ENCODE results near the gene IFT80. TPM values are rescaled to one million over a fixed set of nuclear protein-coding genes. Genes with fewer than 3 reads are reported as not detected.

The IFT80 gene
- total RNA-seq, 2 donors from 2014 or later, result 16.1 to 43.3 TPM

DNA sequence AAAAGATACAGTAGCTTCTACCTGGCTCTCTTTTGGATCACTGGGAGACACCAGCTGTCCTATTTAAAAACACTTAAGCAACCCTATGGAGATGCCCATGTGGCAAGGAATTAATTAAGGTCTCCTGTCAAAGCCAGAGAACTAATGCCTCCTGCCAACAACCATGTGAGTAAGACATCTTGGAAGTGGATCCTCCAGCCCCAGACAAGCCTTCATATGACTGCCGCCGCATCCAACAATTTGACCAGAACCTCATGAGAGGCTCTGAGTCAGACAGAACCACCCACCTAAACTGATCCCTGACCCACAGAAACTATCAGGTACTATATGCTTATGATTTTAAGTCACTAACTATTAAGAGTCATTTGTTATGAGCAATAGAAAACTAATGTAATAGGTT lies 22.3 kb downstream of the IFT80 start:
- TF ChIP-seq POLR2AphosphoS5 (IDR thresholded peaks at IDR 0.05), result no peak
- TF ChIP-seq POLR2A (IDR thresholded peaks at IDR 0.05), result no peak
- TF ChIP-seq, protein P1, sequence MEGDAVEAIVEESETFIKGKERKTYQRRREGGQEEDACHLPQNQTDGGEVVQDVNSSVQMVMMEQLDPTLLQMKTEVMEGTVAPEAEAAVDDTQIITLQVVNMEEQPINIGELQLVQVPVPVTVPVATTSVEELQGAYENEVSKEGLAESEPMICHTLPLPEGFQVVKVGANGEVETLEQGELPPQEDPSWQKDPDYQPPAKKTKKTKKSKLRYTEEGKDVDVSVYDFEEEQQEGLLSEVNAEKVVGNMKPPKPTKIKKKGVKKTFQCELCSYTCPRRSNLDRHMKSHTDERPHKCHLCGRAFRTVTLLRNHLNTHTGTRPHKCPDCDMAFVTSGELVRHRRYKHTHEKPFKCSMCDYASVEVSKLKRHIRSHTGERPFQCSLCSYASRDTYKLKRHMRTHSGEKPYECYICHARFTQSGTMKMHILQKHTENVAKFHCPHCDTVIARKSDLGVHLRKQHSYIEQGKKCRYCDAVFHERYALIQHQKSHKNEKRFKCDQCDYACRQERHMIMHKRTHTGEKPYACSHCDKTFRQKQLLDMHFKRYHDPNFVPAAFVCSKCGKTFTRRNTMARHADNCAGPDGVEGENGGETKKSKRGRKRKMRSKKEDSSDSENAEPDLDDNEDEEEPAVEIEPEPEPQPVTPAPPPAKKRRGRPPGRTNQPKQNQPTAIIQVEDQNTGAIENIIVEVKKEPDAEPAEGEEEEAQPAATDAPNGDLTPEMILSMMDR (IDR thresholded peaks at IDR 0.05), result no peak
- H3K27ac ChIP-seq, result no peak overlapping the region
- no peaks in the 10 kb centered on the region for H3K36me3 ChIP-seq
- intact Hi-C loops (cut with DNase I), result no loop called here
- H3K27me3 ChIP-seq (replicated peaks; ENCODE audit: insufficient read depth), result no peaks in the 10 kb centered on the region
- H3K4me3 ChIP-seq, result no peak overlapping the region
- no peak for DNase-seq (ENCODE audit: low spot score)
- H3K9me3 ChIP-seq, result no peaks in the 10 kb centered on the region
- WGBS, result 94% methylated on average over 2 of the region's 2 CpGs
- no peaks in the 10 kb centered on the region for H3K4me1 ChIP-seq (replicated peaks)

DNA sequence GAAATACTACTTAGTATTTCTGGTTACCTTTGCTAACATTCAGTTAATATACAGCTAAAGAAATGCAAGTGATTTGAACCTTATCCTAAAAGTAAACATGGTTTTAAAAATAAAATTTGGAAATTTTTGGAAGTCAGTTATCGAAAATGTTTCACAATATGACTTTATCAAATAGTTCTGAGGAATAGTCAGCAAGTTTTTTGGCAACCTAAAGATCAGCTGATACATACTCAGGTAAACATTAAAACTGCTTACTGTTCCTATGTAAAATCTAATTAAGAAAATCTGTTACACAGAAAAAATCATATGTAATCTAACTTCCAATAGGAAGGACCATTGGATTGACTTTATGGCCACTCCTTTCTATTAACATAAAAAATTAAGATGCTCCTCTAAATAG lies 24.1 kb downstream of the IFT80 start:
- TF ChIP-seq POLR2A (IDR thresholded peaks at IDR 0.05) (no peak), POLR2AphosphoS5 (IDR thresholded peaks at IDR 0.05) (no peak)
- TF ChIP-seq, protein P1 (IDR thresholded peaks at IDR 0.05), result no peak
- Histone ChIP-seq H3K36me3 (no peaks in the 10 kb centered on the region), H3K27me3 (replicated peaks; ENCODE audit: insufficient read depth) (no peaks in the 10 kb centered on the region), H3K4me1 (replicated peaks) (no peaks in the 10 kb centered on the region), H3K4me3 (no peak overlapping the region), H3K9me3 (no peaks in the 10 kb centered on the region), H3K27ac (no peak overlapping the region)
- DNase-seq (ENCODE audit: low spot score), result no peak
- intact Hi-C loops (cut with DNase I), result no loop called here
- WGBS, result 100% methylated on average over 1 of the region's 1 CpG

DNA sequence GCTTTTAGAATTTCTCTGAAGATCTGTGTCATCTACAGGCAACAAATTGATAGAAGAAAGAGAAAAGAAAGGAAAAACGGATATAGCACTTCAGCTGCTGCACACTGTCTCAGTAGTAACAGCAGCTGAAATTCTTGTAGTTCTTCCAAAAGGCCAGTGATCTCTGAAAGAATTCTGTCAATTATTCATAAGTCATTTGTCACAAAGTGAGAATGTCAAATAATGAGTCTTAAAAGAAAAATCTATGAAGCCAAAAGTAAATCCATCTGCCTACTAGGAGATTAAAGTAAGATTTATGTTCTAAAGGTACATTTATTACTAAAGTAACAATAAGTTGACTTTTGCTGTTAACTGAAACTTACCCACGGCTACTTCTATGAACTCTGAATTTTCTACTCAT lies 24.6 kb downstream of the IFT80 start:
- intact Hi-C loops (cut with DNase I), result no loop called here
- Histone ChIP-seq H3K9me3 (no peaks in the 10 kb centered on the region), H3K36me3 (no peaks in the 10 kb centered on the region), H3K4me3 (no peak overlapping the region), H3K4me1 (replicated peaks) (no peaks in the 10 kb centered on the region), H3K27ac (no peak overlapping the region), H3K27me3 (replicated peaks; ENCODE audit: insufficient read depth) (no peaks in the 10 kb centered on the region)
- WGBS, result 84% methylated on average over 2 of the region's 2 CpGs
- TF ChIP-seq POLR2A (IDR thresholded peaks at IDR 0.05), result no peak
- TF ChIP-seq, protein P1 (IDR thresholded peaks at IDR 0.05), result no peak
- TF ChIP-seq POLR2AphosphoS5 (IDR thresholded peaks at IDR 0.05), result no peak
- DNase-seq (ENCODE audit: low spot score), result no peak

DNA sequence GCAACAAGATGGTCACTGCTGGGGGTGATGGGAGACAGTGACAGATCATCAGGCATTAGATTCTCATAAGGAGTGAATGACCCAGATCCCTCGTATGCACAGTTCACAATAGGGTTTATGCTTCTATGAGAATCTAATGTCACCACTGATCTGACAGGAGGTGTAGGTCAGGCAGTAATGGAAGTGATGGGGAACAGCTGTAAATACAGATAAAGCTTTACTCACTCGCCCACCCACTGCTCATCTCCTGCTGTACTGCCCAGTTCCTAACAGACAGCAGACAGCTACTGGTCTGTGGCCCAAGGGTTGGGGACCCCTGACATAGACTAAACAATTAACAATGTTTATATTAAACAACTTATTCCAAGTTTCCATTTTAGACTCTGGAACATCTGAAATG lies 25.4 kb downstream of the IFT80 start:
- H3K27me3 ChIP-seq (replicated peaks; ENCODE audit: insufficient read depth), result no peaks in the 10 kb centered on the region
- 89% methylated on average over 2 of the region's 2 CpGs for WGBS
- no peak for DNase-seq (ENCODE audit: low spot score)
- no peak overlapping the region for H3K4me3 ChIP-seq
- H3K4me1 ChIP-seq (replicated peaks), result no peaks in the 10 kb centered on the region
- no peak for TF ChIP-seq POLR2A (IDR thresholded peaks at IDR 0.05)
- TF ChIP-seq, protein P1 (IDR thresholded peaks at IDR 0.05), result no peak
- TF ChIP-seq POLR2AphosphoS5 (IDR thresholded peaks at IDR 0.05), result no peak
- H3K9me3 ChIP-seq, result no peaks in the 10 kb centered on the region
- intact Hi-C loops (cut with DNase I), result no loop called here
- H3K27ac ChIP-seq, result no peak overlapping the region
- no peaks in the 10 kb centered on the region for H3K36me3 ChIP-seq

DNA sequence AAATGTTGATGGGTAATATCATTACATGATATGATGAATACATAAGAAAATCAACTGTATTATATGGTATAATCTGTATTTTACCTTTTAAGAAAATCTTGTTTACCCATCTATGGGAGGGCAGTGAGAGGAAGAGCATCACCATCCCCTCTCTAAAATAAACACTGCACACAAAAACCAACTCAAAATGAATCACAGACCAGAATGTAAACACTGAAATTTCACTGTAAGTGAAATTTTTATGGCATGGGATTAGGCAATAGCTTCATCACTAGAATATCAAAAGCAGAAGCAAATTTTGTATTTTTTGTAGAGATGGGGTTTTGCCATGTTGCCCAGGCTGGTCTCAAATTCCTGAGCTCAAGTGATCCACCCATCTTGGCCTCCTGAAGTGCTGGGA lies 26.2 kb downstream of the IFT80 start:
- TF ChIP-seq POLR2AphosphoS5 (IDR thresholded peaks at IDR 0.05) (no peak), POLR2A (IDR thresholded peaks at IDR 0.05) (no peak)
- TF ChIP-seq, protein P1 (IDR thresholded peaks at IDR 0.05), result no peak
- intact Hi-C loops (cut with DNase I), result no loop called here
- no peaks in the 10 kb centered on the region for H3K36me3 ChIP-seq
- DNase-seq (ENCODE audit: low spot score), result no peak
- no peak overlapping the region for H3K27ac ChIP-seq
- H3K9me3 ChIP-seq, result no peaks in the 10 kb centered on the region
- no peaks in the 10 kb centered on the region for H3K4me1 ChIP-seq (replicated peaks)
- H3K27me3 ChIP-seq (replicated peaks; ENCODE audit: insufficient read depth), result no peaks in the 10 kb centered on the region
- no peak overlapping the region for H3K4me3 ChIP-seq
